Naive B cell (primary cell): Measurements from ENCODE around the gene TMEM132D. TPM values are rescaled to one million over a fixed set of nuclear protein-coding genes. Genes with fewer than 3 reads are reported as not detected.

Source experiments
- ATAC-seq, 2 donors: fragments of 150-1000 bp; cut with Tn5 transposase; 2 replicates each; pipeline ENCODE4 v1.10.0; 2021; ENCODE audit warnings: low read depth in 2 of 2, mild to moderate bottlenecking in 2 of 2, moderate library complexity in 2 of 2
- DNase-seq: peaks from one replicate; pipeline ENCODE4 v3.0.0; 2022
- H3K27ac Mint-ChIP-seq, 6 donors: one replicate each; pipeline ENCODE4 v1.8.0; 2020 to 2022; ENCODE audit warnings: mild to moderate bottlenecking in 6 of 6, mixed read lengths in 6 of 6, moderate library complexity in 5 of 6, inconsistent platforms in 2 of 6
- H3K27me3 Mint-ChIP-seq, 3 donors: one replicate each; pipeline ENCODE4 v1.8.0; 2021 to 2022; ENCODE audit warnings: mixed read lengths in 3 of 3, mild to moderate bottlenecking in 1 of 3
- H3K36me3 Mint-ChIP-seq, 2 donors: one replicate each; pipeline ENCODE4 v1.8.0; 2020 to 2022; ENCODE audit warnings: mixed read lengths in 2 of 2, inconsistent platforms in 1 of 2, mild to moderate bottlenecking in 1 of 2
- H3K4me1 Mint-ChIP-seq, 3 donors: one replicate each; pipeline ENCODE4 v1.8.0; 2020 to 2022; ENCODE audit warnings: mixed read lengths in 3 of 3, inconsistent platforms in 1 of 3, mild to moderate bottlenecking in 1 of 3, moderate library complexity in 1 of 3
- H3K4me3 Mint-ChIP-seq, 8 donors: one replicate each; pipeline ENCODE4 v1.8.0; 2020 to 2022; ENCODE audit warnings: mild to moderate bottlenecking in 8 of 8, mixed read lengths in 8 of 8, moderate library complexity in 8 of 8, inconsistent platforms in 2 of 8
- H3K9me3 Mint-ChIP-seq, 7 donors: one replicate each; pipeline ENCODE4 v1.8.0; 2020 to 2022; ENCODE audit warnings: mixed read lengths in 7 of 7, mild to moderate bottlenecking in 5 of 7, inconsistent platforms in 2 of 7, moderate library complexity in 1 of 7
- polyA plus RNA-seq, 6 donors: library from polyadenylated mRNA; unstranded; fragments of 300-500 nt; fragmentation: Illumina TruSeq; gene quantifications; one replicate each; pipeline ENCODE4 v1.2.3, GENCODE V29; 2021; ENCODE audit warnings: low read depth in 6 of 6

TMEM132D gene
- polyA plus RNA-seq, 6 donors from 2014 or later, result not detected

DNA sequence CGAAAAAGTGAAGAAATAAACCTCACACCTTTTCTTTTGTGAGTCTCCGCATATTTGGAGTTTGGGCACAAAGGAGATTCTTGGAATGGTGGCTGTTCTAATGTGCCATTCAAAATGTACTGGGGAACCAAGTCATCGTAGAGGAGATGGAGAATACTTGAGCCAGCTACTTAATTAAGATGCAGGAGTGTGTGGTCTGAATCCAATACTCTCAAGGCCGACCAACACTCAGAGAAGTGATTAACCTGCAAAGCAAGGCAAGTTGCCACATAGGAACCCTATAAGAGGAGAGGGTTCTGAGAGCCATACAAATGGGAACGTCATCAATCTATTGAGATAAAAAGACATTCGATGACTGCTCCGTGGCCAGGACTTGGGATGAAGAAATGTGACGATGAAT is 603.8 kb downstream of the TMEM132D start:
- H3K27ac Mint-ChIP-seq, result no peak overlapping the region

DNA sequence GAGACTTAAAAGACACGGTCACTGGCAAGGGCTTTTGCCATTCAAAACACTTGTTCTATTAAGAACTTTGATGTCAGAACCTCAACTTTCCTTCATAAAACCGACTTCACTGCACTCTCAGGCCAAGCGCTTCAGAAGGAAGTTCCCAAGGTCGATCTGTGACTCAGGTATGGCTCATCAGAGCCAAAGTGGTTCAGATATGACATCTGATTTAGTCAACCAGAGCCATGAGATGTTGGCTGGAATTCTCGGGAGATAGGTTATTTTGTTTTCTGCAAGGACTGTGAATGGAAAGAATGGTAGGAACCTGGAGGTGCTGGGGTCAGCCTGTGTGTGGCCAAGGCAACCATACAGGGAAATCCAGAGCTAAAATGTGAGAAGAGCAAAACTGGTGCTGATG is 604.9 kb downstream of the TMEM132D start:
- Mint-ChIP-seq H3K36me3 (no peaks in the 10 kb centered on the region), H3K9me3 (peaks cover 6 to 17% (median 14%) of the 10 kb centered on the region in 7 donors), H3K27me3 (no peaks in the 10 kb centered on the region), H3K4me3 (no peak overlapping the region), H3K4me1 (no peaks in the 10 kb centered on the region), H3K27ac (no peak overlapping the region)
- DNase-seq (no peak), ATAC-seq (no peak)

More for the DNA sequence above, 603.8 kb downstream of the TMEM132D start:
- no peak overlapping the region for H3K4me3 Mint-ChIP-seq
- no peaks in the 10 kb centered on the region for H3K27me3 Mint-ChIP-seq
- DNase-seq (no peak), ATAC-seq (no peak)
- H3K36me3 Mint-ChIP-seq, result no peaks in the 10 kb centered on the region
- H3K4me1 Mint-ChIP-seq, result no peaks in the 10 kb centered on the region
- H3K9me3 Mint-ChIP-seq, result peaks cover 6 to 22% (median 16%) of the 10 kb centered on the region in 7 donors

DNA sequence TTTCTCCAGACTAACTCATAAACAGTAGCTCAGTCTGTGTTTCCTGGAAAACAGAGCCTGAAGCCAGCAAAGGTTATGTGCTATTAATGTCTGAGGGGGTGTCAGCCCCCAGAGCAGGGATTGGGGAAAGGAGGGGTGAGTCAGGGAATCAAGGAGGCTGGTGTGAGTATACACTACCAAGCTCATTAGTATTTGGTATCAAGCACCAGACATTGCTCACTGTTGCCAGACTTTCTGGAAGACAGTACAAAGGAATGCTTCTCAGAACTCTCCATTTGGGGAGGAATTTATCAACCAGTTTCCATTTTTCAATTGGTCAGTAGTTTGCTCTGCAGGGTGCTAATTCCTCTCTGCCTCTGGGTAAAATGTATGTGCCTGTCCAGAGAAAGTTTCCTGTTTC is 607.2 kb downstream of the TMEM132D start:
- Mint-ChIP-seq H3K4me1 (no peaks in the 10 kb centered on the region), H3K36me3 (no peaks in the 10 kb centered on the region), H3K4me3 (no peak overlapping the region), H3K27me3 (no peaks in the 10 kb centered on the region), H3K9me3 (peaks cover 7 to 17% (median 13%) of the 10 kb centered on the region in 7 donors), H3K27ac (no peak overlapping the region)
- ATAC-seq (no peak), DNase-seq (no peak)

DNA sequence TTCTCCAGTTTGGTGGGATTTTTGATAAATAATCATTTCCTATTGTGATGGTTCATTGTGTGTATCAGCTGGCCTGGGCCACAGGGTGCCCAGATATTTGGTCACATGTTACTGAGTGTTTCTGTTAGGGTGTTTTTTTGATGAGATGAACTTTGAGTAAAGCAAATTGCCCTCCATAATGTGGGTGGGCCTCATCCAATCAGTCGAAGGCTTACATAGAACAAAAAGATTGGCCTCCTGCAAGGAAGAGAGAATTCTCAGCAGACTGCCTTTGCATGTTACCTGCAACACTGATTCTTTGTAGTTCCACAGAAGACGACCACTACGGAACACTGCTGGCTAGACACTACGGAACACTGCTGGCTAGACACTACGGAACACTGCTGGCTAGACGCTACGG is 609.0 kb downstream of the TMEM132D start:
- Mint-ChIP-seq H3K4me1 (no peaks in the 10 kb centered on the region), H3K27me3 (no peaks in the 10 kb centered on the region), H3K36me3 (no peaks in the 10 kb centered on the region), H3K27ac (no peak overlapping the region), H3K9me3 (peaks cover 6 to 17% (median 14%) of the 10 kb centered on the region in 7 donors), H3K4me3 (no peak overlapping the region)
- DNase-seq, result no peak
- ATAC-seq, result no peak

DNA sequence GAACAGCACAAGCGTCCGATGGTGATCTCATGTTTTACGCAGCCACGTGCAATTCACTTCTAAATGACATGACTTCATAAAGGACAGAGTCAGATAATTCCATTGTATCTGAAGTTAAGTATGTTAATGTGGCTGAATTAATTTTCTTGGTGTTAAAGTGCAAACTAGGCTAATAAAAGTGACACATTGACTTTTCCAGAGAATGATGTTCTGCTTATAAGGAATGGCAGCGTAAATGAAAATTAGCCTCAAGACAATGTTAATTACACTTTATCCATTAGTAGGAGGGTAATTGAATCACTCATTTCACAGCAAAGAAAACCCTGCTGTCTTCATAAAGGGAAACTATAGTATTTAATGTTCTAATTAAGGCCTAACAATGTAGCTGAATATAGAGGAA is 624.1 kb downstream of the TMEM132D start:
- ATAC-seq (no peak), DNase-seq (no peak)
- Mint-ChIP-seq H3K9me3 (peaks cover 0 to 8% (median 0%) of the 10 kb centered on the region in 7 donors), H3K27me3 (peaks cover 0 to 5% (median 0%) of the 10 kb centered on the region in 3 donors), H3K4me1 (no peaks in the 10 kb centered on the region), H3K27ac (no peak overlapping the region), H3K4me3 (no peak overlapping the region), H3K36me3 (no peaks in the 10 kb centered on the region)

DNA sequence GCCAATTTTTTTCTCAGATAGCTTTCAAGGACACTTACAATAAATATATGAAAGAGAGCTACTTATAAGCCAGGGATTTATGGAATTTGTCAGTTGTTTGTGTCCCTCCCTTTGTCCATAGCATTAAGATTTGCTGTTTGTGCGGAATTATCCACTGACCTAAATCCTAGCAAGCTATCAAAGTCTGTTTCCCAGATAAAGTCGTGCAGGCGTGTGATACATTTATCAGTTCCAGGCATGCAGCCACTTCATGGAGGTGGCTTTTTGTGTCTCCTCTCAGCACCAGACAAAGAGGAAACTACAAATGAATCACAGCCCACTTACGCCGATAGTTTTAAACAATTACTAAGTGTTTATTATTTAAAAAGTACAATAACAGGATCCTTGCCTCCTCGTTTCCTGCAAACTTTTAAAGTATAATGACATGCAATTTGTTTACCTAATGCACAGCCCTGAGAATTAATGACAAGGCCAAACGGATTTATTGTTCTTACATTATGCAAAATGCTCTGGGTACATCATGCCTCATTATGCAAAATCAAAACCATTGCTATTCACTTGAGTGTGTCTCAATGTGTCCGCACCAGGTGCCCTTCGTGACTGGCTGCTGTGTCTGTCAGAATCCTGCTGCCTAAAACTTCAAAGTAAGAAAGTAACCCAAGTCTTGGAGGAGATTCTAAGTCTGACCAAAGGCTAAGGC is 627.3 kb downstream of the TMEM132D start:
- no peak for ATAC-seq
- H3K9me3 Mint-ChIP-seq, result peaks cover 0 to 7% (median 0%) of the 10 kb centered on the region in 7 donors
- no peak overlapping the region for H3K4me3 Mint-ChIP-seq
- no peak overlapping the region for H3K27ac Mint-ChIP-seq
- DNase-seq, result no peak
- no peaks in the 10 kb centered on the region for H3K4me1 Mint-ChIP-seq
- H3K36me3 Mint-ChIP-seq, result no peaks in the 10 kb centered on the region
- peaks cover 0 to 5% (median 0%) of the 10 kb centered on the region in 3 donors for H3K27me3 Mint-ChIP-seq

DNA sequence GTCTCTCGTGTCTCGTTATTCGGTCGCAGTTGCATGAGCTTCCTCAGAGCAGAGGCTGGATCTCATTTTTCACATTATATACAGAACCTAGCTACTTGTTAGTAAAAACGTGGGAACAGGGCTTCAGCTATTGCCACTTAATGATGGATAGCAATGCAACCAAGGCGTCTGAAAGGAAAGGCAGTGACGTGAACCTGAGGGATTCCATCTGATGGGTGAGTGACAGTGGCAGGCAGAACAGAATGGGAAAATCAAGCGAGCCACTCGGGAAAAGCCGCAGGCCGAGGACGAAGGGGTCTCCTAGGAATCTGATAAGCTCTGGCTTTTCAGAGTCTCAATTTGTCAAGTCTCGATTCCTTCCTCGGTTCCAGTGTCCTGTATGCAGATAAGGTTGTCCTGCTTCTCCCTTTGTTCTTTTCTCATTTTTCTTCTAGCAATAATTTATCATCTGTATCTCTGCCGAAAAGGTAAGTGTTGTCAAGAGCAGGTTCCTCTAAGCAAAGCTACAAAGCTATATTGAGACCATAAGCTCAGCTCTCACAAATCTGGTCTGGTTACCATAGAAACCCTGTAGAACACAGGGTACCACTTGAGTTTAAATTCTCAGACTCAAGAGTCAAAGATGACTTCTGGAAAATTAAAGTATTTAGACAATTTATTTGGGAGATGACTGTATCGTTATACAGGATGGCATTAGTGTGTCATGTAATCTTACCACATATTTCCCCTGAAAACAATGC is 633.9 kb downstream of the TMEM132D start:
- peaks cover 0 to 5% (median 0%) of the 10 kb centered on the region in 3 donors for H3K27me3 Mint-ChIP-seq
- H3K4me1 Mint-ChIP-seq, result no peaks in the 10 kb centered on the region
- ATAC-seq (no peak), DNase-seq (no peak)
- peaks cover 11 to 29% (median 15%) of the 10 kb centered on the region in 7 donors for H3K9me3 Mint-ChIP-seq
- no peaks in the 10 kb centered on the region for H3K36me3 Mint-ChIP-seq
- no peak overlapping the region for H3K27ac Mint-ChIP-seq
- H3K4me3 Mint-ChIP-seq, result no peak overlapping the region

DNA sequence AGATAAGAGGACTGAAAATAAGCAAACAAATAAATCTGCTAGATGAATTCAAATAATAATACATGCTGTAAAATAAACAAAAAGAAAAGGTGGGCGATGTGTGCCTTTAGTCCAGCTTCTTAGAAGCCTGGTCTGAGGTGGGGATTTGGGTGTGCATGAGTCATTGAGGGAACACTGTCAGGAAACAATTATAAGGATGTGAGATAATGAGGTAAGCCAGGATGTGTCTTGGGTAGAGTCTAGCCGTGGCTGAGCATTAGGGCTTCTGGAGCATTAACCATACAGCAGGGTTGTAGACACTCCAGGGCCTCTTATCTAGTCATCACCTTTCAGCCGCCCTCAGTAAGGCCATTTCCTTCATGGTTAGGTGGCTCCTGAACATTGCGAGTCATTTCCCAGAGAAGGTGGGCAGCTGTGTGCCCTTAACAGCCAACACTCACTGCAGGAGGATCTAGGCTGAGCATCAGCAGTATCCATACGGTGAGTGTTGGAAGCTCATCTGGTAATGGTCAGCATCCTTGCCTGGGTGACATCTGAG is 645.0 kb downstream of the TMEM132D start:
- Mint-ChIP-seq H3K4me3 (no peak overlapping the region), H3K27me3 (peaks cover 0 to 8% (median 0%) of the 10 kb centered on the region in 3 donors), H3K4me1 (no peaks in the 10 kb centered on the region), H3K9me3 (peaks cover 3 to 20% (median 5%) of the 10 kb centered on the region in 7 donors), H3K36me3 (peaks cover 0 to 8% of the 10 kb centered on the region in 2 donors), H3K27ac (no peak overlapping the region)
- DNase-seq (no peak), ATAC-seq (no peak)

DNA sequence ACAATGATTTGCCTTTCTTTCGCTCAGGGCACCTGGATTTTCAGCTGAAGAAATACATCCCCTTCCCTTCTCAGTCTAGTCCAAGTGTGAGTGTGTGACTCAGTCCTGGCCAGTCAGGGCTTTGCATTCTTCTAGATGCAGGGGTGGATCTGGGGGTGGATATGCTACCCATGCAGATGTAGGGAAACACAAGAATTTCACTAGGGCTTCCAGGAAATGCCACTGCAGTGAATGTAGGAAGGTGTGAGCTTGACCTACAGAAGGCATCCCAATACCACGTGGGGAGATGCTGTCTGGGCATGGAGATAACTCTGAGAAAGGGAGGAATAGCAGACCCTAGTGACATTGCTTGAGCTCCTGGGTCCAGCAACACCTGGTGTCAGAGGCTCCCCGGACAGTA is 646.3 kb downstream of the TMEM132D start:
- H3K9me3 Mint-ChIP-seq, result peaks cover 3 to 13% (median 5%) of the 10 kb centered on the region in 7 donors
- no peaks in the 10 kb centered on the region for H3K4me1 Mint-ChIP-seq
- peaks cover 0 to 8% (median 0%) of the 10 kb centered on the region in 3 donors for H3K27me3 Mint-ChIP-seq
- DNase-seq (no peak), ATAC-seq (no peak)
- H3K36me3 Mint-ChIP-seq, result no peaks in the 10 kb centered on the region
- H3K4me3 Mint-ChIP-seq, result no peak overlapping the region
- H3K27ac Mint-ChIP-seq, result no peak overlapping the region

DNA sequence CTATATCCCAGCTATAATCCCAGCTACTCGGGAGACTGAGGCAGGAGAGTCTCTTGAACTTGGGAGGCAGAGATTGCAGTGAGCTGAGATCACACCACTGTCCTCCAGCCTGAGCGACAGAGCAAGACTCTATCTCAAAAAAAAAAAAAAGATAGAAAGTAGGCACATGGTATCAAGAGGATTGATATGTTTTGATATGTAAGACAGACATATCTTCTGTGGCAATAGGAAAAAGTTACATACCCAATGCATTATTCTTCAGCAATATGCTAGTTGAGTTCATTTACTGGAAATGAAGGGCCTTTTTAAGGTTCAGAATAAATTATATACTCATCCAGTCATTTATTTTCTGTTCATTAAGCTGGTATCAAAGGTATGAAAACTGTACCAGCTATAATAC is 657.2 kb downstream of the TMEM132D start:
- peaks cover 0 to 7% (median 2%) of the 10 kb centered on the region in 7 donors for H3K9me3 Mint-ChIP-seq
- H3K4me3 Mint-ChIP-seq, result no peak overlapping the region
- ATAC-seq (no peak), DNase-seq (no peak)
- no peaks in the 10 kb centered on the region for H3K4me1 Mint-ChIP-seq
- H3K27ac Mint-ChIP-seq, result no peak overlapping the region
- peaks cover 0 to 7% (median 0%) of the 10 kb centered on the region in 3 donors for H3K27me3 Mint-ChIP-seq
- no peaks in the 10 kb centered on the region for H3K36me3 Mint-ChIP-seq

DNA sequence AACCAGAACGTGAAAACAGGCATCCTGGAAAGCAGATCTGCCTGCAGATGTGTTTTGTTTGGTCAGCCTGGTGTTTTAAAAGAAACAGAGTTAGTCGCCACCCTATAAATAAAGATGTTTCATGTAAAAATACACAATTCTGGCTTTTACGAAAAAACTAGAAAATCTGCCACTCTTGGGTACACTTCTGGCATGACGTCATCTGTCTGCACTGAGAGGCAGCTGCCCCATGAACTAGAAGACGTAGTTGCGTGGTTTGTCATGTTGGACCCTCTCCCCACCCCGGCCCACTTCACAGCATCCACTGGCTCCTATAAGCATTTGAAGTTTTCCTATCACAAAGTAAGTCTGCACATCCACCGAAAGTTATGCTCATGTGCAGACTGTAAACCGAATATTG is 658.1 kb downstream of the TMEM132D start:
- no peak for DNase-seq
- Mint-ChIP-seq H3K27me3 (peaks cover 0 to 7% (median 4%) of the 10 kb centered on the region in 3 donors), H3K4me1 (no peaks in the 10 kb centered on the region), H3K36me3 (no peaks in the 10 kb centered on the region), H3K4me3 (no peak overlapping the region), H3K9me3 (peaks cover 0 to 10% (median 3%) of the 10 kb centered on the region in 7 donors), H3K27ac (no peak overlapping the region)
- no peak for ATAC-seq

DNA sequence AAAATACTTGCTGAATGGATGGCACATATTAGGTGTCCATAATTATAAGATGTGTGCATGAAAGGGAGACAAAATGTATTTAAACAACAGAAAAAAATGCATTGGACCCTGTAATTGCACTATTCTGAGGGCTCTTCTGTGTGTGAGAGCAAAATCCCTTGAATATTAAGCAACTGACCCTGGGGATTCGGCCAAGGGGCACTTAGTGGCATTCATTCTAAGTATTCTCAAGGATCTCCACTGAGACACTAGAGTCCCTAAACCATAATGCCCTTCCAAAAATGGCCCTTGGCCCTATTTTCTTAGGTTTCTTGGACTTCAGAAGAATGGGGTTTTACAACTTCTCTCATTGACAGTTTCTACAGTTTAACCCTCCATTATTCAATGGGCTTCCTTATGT is 662.0 kb downstream of the TMEM132D start:
- Mint-ChIP-seq H3K9me3 (peaks cover 0 to 13% (median 5%) of the 10 kb centered on the region in 7 donors), H3K27me3 (peaks cover 0 to 7% (median 0%) of the 10 kb centered on the region in 3 donors), H3K36me3 (no peaks in the 10 kb centered on the region), H3K27ac (no peak overlapping the region), H3K4me1 (no peaks in the 10 kb centered on the region), H3K4me3 (no peak overlapping the region)
- no peak for ATAC-seq
- DNase-seq, result no peak

DNA sequence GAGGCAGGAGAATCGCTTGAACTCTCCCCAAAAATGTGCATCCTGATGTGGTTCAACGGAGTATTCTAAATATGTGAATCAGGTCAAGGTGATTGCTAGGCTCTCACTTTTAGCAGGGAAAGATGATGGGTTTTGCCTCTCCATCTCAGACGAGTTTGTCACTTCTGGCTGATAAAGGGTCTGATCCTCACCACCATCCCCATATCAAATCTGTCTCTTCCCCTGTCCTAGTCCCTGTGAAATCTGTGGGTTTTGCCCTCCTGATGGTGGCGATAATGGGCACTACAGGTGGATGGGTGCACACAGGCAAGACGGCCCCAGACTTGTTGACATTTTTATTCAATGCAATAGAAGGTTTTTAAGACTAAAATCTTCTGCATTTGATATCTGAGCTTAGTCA is 665.9 kb downstream of the TMEM132D start:
- Mint-ChIP-seq H3K27me3 (peaks cover 0 to 7% (median 0%) of the 10 kb centered on the region in 3 donors), H3K4me1 (no peaks in the 10 kb centered on the region), H3K27ac (no peak overlapping the region), H3K4me3 (no peak overlapping the region), H3K9me3 (peaks cover 0 to 13% (median 5%) of the 10 kb centered on the region in 7 donors), H3K36me3 (no peaks in the 10 kb centered on the region)
- no peak for ATAC-seq
- no peak for DNase-seq

DNA sequence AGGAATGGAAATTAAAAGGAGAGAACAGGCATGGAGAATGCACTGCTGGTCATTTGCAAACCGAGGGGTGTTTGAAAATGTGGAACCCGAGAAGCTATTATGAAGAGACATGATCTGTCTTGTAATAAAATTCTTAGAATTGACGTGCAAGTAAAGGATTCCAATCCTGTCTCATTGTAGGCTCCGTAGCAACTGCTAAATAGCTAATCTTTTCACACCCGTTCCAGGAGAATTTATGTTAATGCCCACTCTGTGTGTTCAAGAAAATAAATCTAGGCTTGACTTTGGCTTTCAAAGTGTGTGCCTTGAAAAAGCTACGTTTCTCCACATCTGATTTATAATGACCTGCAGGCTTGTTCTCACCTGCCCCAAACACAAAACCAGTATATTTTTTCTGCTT is 669.6 kb downstream of the TMEM132D start:
- no peaks in the 10 kb centered on the region for H3K27me3 Mint-ChIP-seq
- DNase-seq (no peak), ATAC-seq (no peak)
- no peak overlapping the region for H3K27ac Mint-ChIP-seq
- no peak overlapping the region for H3K4me3 Mint-ChIP-seq
- peaks cover 0 to 5% (median 0%) of the 10 kb centered on the region in 7 donors for H3K9me3 Mint-ChIP-seq
- H3K4me1 Mint-ChIP-seq, result no peaks in the 10 kb centered on the region
- H3K36me3 Mint-ChIP-seq, result no peaks in the 10 kb centered on the region
